Activated T-cell treated with anti-CD3 and anti-CD28 coated beads, Interleukin-2, amount 50 U/mL, for 48 hours (primary cell): ENCODE measurements around the gene OCIAD1.
"Not testable (repeated sequence)": the region's sequence is repeated elsewhere in the genome, so short reads cannot be mapped to it uniquely, and the experiment has no call there.

Experiments
- DNase-seq, 2 experiments: peaks; one replicate each; pipeline ENCODE4 v3.0.0-alpha.2; 2020

OCIAD1 gene

GRCh38 chr4:48821431-48821830, 9.5 kb upstream of the OCIAD1 start:
- not testable (repeated sequence) for DNase-seq

- DNase-seq: no peak
Measured at GRCh38 chr4:48827622-48828021, 3.3 kb upstream of the OCIAD1 start.

GRCh38 chr4:48831532-48832030, 693 bp downstream of the OCIAD1 start:
- DNase-seq: no peak

GRCh38 chr4:48832571-48832970, 1.7 kb downstream of the OCIAD1 start:
- no peak for DNase-seq

- no peak for DNase-seq
Measured at GRCh38 chr4:48836658-48837057, 5.8 kb downstream of the OCIAD1 start.

- no peak for DNase-seq
Measured at GRCh38 chr4:48841045-48841827, 10.3 kb downstream of the OCIAD1 start.

GRCh38 chr4:48844843-48845242, 14.0 kb downstream of the OCIAD1 start:
- DNase-seq: no peak

GRCh38 chr4:48848799-48849198, 17.9 kb downstream of the OCIAD1 start:
- not testable (repeated sequence) for DNase-seq

GRCh38 chr4:48851651-48852050, 20.8 kb downstream of the OCIAD1 start:
- no peak for DNase-seq

- DNase-seq: no peak
Measured at GRCh38 chr4:48853604-48854394, 22.9 kb downstream of the OCIAD1 start.

- DNase-seq: no peak
Measured at GRCh38 chr4:48854395-48854683, 23.5 kb downstream of the OCIAD1 start.

- no peak for DNase-seq
Measured at GRCh38 chr4:48854982-48855381, 24.1 kb downstream of the OCIAD1 start.

GRCh38 chr4:48858130-48858529, 27.2 kb downstream of the OCIAD1 start:
- no peak for DNase-seq

GRCh38 chr4:48862038-48862437, 31.1 kb downstream of the OCIAD1 start:
- DNase-seq: no peak

- no peak for DNase-seq
Measured at GRCh38 chr4:48862661-48863060, 31.8 kb downstream of the OCIAD1 start.

- no peak for DNase-seq
Measured at GRCh38 chr4:48863728-48864127, 32.8 kb downstream of the OCIAD1 start.

GRCh38 chr4:48864696-48865095, 33.8 kb downstream of the OCIAD1 start:
- not testable (repeated sequence) for DNase-seq

GRCh38 chr4:48877827-48878535, 47.1 kb downstream of the OCIAD1 start:
- no peak for DNase-seq

- no peak for DNase-seq
Measured at GRCh38 chr4:48879561-48880442, 48.9 kb downstream of the OCIAD1 start.

GRCh38 chr4:48881646-48882045, 50.8 kb downstream of the OCIAD1 start:
- not testable (repeated sequence) for DNase-seq

- not testable (repeated sequence) for DNase-seq
Measured at GRCh38 chr4:48889750-48890149, 58.9 kb downstream of the OCIAD1 start.

GRCh38 chr4:48891028-48891619, 60.2 kb downstream of the OCIAD1 start:
- DNase-seq: no peak
